Endometrium (tissue), 2 donors: ENCODE data around the gene SPON2.
A peak's percentile ranks its signal among the peaks of the same experiment; 100 is the strongest.

Experiments
- FAIRE-seq: peaks from 2 replicates; lab custom pipeline; 2012; peaks lifted over from hg19 to GRCh38; lab: Jason Lieb, UNC
- donor health status: control.
- donor health status: control.

The SPON2 gene

DNA sequence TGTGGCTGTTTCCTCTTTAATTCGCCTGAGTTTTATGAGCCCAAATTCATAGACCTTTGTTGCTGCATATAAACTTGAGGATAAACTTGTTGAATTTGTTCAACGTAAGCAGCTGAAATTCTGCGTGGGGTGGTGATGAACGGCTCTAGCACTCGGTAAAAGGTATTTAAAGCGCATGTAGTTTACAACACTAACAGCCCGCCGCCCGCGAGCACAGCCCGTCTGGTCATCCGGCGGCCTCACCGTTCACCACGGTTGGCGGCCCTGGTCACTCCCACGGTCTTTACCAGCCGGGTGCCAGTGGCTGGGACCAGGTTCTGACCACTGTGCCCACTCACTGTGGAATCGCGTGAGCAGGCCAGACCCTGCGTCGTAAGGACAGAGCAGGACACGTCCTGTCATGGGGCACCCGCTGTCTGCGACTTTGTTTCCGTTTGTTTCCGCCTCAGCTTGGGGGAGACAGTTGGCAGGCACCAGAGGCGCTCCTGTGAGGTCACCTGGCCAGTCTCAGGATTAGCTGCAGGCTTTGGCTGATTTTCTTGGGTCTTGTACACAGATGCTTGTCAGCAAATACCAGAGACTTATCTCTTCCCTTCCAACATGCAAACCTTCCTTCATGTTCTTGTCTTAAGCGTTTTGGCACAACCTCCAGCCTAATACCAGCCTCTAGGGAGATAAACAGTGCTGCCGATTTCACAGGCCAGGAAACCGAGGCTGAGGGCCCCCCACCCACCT is 36.8 kb upstream of the SPON2 start:
- no peak for FAIRE-seq

DNA sequence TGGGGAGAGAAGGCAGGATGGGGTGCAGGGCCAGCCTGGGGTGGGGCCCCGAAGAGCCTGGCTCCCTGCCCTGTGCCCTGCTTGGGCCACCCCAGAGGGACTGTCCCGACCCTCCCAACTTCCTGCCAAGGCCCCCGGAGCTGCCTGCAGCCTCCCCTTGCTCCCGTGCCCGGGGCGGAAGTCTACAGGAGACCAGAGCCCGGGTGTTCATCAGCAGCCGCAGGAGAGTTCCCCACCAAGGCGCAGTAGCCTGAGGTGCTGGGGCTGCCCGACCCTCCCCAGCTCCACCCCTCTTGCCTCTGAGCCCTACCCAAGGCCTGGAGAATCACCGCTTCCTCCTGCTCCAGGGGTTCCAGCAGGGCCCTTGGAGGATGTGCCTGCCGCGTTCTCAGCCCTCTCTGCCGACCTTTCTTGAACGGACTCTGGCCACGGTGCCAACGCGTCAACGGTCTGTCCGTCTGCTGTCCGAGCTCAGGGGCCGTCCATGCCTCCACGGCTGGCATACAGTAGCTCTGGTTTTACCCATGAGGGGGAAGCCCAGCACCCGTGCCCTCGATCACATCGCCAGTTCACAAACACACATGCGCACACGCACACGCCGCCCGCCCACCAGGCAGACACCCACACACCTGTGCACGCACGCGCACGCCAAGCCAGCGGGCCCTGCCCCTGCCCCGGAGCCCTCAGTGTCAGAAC is 36.0 kb upstream of the SPON2 start:
- no peak for FAIRE-seq

DNA sequence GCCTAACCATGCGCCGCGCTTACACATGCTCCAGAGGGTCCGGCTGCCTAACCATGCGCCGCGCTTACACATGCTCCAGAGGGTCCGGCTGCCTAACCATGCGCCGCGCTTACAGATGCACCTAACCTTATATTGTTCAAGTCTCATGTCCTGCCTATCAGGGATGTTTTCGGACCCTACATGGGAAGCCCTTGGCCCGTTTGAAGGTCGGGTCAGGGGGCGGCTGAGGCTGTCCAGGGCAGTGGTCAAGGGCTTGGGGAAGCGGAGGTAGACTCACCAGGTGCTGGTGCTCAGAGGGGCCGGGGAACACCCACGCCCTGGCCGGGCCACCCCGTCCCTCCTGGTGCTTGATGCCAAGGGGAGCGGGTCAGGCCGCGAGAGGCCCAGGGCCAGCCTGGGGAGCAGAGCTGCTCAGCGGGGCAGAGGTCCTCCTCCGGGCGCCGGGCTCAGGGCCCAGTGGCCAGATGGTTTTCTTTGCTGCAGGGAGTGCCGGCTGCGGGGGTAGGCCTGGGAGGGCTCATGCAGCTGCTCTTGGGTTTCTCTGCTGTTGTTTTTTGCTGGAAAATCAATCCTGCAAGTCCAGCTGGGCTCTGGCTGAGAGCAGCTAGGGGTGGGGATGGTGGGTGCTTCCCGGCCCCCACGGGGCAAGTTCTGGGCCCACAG is 35.4 kb upstream of the SPON2 start:
- FAIRE-seq, result peak; percentile 54

DNA sequence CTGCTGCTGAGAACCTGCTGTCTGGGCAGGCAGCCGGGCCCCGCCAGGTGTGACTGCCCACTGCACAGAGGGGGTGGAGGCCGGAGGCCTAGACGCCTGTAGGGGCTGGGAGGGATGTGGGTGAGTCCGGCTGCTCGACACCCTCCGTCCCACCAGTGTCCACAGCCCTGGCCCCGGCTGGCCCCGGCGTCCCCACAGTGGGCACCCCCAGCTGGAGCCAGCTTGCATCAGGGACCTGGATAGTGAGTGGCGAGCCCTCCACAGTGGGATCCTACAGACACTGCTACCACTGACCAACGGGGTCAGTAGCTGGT is 34.7 kb upstream of the SPON2 start:
- FAIRE-seq, result no peak

DNA sequence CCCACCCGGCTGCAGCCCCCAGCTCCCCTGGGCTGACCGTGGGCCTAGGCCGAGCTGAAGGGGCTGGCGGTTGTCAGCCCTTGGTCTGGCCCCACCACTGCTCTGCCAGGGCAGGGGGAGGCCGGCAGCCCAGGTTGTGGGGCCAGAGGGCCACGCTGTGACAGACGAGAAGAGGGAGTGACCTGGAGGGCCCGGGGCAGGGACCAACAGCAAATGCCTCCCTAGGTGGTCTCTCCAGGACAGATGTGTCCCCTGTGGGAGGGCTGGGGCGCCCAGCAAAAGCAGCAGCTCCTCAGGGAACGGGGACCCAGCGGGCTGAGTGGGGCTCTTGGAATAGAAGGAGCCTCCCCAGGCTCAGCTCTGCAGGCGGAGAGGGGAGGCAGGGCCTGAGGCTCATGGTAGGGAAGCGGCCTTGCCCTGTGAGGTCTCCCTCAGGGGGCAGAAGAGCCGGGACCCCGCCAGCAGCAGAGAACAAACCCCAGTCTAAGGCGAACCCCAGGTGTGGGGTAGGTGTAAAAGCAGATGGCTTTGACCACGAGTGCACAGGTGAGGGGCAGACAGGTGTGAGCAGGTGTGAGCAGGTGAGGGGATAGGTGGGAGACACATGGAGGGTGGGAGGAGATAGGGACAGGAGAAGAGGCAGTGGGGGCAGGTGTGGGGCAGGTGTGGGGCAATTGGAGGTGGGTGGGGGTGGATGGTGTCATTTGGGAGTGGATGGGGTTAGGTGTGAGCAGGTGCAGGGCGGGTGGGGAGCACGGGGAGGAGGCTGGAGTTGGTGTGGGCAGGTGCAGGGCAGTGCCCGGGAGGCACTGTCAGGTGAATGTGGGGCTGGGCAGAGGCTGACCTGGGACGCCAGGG is 34.1 kb upstream of the SPON2 start:
- no peak for FAIRE-seq

DNA sequence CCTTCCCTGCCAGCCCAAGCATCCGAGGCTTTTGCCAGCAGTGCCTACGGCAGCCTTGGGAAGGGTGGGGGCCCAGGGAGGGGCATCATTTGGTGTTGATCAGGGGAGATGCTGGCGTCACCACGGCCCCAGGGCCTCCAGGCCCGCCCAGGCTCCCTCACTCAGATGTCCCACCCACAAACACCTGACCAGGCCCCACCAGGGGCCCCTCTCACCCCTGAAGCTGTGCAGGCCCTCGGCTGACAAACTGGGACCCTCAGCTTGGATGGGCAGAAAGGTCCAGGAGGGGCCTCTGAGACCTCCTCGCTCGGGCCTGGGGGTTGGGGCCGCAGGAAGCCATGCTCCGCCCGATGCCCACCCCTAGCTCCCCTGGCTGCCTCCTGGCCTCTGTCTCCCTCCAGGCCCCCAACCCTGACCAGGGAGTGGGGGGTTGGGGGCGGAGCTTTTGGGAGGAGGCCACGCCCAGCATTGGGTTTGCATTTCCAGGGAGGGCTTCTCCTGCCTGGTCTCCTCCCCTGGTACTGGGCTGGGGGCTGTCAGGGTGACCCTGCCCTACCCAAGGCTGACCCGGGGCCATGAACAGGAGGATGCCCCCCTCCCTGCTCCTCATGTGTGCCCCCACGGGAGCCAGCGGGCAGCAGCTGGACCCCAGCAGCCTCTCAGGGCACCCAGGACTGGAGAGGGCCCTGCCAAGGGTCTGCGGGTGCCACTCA is 33.4 kb upstream of the SPON2 start:
- FAIRE-seq, result no peak

DNA sequence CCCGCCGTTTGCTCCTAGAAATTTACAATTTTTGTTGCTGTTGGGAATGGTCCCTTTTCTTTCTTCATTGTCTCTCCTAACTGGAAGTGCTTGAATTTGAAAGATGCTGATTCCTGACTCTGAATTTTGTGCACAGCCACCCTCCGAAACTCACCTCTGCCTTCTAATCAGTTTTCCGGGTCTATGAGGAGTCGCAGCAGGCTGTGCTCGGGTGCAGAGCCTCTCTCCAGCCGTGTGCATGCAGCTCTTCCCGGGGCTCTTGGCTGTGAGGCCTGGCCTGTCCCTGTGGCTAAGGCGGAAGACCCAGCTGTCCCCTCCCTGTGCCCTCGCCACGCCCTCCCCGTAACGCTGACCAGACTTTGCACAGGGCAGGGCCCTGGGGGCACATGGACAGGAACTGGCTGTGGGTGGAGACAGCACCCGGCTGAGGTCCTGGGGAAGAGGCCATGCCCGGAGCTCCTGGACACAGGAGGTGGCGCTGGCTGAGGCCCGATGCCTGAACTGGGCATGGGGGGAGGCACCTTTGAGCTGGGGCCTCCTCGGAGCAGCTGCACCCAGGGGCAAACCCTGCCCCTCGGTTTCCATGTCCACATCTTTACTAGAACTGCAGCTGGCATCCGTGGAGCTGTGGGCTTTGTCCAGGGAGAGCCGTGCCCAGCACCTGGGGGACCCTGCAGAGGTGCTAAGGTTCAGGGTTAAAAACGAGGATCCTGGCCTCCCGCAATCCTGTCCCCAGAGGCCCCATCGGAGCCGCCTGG is 32.6 kb upstream of the SPON2 start:
- FAIRE-seq, result no peak

DNA sequence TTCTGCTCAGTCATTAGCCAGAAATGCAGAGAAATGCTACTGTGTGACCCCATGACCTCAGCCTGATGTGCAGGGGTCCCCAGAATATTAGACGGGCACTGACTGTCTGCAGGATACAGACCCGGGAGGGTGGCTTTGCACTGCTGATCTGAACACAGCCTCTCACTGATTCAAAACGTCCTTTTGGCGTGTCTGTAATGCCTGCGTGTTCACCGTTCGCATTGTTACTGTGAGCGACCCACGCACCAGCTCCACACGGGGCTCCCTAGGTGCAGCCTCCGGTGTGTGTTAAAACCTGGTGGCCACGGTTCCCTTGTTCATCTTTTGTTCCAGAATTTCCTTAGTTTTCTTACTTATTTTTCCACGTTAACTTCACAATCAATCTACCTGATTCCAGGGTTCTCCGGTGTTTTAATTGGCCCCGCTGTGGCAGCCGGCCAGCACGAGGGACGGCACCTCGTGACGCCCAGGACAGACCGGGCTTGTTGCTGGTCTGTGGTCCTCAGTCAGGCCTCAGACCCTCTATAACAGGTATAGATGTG is 32.0 kb upstream of the SPON2 start:
- no peak for FAIRE-seq

DNA sequence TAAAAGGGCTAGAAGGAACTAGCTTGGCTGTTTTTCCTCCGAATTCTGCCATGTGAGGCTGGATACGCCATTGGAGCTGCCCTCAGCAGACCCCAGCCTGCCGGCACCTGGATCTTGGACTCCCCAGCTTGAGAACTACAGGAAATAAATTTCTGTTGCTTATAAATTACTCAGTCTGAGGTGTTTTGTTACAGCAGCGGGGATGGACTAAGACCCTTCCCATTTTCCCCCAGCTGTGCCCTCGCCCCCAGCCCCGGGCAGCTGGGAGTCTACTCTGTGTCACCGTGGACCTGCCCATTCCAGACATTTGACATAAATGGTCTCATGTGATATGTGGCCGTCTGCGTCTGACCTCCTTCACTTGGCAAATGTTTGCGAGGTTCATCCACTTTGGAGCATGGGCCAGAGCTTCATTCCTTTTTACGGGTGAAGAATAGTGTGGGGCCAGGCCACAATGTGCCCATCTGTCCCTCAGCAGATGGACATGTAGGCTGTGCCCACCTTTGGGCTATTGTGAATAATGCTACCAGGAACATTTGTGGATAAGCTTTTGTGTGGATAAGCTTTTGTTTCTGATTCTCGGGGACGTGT is 30.7 kb upstream of the SPON2 start:
- FAIRE-seq, result no peak

DNA sequence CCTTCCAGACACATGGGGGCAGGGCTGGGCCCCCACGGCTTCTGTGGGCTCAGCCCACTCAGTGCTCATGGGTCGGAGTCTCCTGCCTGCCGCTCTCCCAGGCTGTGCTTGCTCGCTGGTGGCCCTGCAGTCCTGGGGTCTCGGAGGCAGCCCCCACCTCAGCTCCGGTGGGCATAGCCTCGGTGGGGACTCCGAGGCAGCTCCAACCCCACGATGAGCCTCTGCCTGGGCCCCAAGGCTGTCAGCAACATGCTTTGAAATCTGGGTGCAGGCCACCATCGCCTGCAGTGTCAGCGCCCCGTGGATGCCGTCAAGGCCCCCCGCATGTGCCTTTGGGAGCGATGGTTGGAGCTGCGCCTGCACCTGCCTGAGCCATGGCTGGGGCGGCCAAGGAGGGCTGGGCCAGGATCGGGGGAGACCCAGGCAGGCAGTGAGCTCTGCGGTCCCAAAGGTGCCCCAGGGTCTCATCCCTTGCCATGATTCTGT is 30.2 kb upstream of the SPON2 start:
- FAIRE-seq, result no peak

DNA sequence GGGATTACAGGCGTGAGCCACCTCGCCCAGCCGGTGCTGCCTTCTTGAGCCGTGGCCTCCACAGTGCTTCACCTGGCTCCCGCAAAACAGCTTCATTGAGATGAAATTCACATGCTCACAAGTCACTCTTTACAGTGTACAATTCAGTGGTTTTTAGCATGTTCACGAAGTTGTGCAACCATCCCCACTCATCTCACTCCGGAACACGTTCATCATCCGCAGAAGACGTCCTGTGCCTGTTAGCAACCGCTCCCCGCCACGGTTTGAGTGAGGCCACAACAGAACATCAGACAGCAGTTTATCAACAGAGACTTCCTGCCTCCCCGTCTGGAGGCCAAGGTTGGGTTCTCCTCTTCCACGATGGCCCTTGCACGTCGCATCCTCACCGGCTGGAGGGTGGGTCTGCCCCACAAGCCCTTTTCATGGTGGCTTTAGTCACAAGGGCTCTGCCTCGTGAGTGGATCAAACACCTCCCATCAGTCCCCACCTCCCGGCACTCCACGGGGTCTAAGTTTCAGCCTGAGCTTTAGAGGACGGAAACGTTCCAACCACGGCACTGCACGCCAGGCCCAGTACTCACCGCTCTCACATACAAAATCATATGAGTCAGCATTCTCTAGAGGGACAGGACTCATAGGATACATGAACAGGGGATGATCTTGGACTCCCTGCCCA is 29.6 kb upstream of the SPON2 start:
- no peak for FAIRE-seq

DNA sequence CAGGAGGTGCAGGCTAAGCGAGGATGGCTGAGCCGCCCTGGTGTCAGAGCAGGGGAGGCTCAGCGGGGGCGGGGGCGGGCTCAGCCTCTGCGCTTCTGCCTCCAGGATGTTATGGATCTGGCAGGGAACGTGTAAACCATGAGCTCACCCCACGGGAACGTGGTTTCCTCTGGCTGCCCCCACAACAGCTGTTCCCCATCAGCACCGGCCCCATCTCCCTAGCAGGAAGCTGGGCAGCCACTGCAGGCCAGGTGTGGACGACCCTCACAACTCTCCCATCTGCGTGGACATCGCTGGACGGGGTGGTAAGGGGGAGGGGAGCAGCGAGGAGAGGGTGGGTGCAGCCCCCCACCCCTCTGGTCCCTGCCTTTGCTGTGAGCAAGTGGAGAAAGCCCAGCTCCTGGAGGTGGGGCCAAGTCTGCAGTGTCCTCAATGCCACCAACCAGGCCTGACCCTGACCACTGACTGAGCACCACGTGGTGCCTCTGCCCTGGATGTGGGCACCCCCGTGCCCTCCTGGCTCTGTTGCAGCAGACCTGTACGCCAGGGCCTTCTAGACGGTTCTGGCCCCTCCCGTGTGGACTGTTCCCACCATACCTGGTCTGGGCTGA is 28.1 kb upstream of the SPON2 start:
- no peak for FAIRE-seq

DNA sequence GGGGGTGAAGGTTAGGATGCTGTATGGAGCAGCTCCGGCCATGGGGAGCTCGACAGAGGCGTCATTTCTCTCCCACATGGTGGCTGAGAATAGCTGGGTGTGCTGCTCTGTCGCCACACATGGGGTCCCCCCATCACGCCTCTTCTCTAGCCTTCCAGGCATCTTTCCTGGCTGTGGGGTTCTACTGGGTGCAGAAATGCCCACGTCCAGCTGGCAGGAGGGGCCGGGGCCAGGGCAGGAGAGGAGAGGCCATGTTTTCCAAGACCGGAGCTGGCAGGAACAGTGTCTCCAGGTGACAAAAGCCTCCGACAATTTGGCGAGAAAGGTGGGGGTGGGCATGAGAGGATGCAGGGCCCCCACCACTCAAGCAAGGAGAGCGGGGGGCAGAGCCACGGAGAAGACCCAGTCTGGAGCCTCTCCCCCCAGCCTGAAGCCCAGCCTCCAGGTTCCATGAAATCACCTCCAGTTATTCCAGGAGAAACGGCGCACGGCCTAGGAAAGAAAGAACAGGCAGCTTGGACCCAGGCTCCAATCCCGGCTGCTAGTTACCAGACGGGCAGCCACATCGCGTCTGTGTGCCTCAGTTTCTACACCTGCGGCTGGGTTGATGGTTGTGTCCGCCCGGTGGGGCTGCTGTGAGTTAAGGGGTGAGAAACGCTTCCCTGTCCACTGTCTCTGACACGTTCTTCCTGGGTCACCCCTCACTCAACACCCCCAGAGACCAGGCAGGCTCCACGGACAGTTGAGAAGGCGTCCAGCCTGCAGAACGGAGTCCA is 27.4 kb upstream of the SPON2 start:
- no peak for FAIRE-seq

DNA sequence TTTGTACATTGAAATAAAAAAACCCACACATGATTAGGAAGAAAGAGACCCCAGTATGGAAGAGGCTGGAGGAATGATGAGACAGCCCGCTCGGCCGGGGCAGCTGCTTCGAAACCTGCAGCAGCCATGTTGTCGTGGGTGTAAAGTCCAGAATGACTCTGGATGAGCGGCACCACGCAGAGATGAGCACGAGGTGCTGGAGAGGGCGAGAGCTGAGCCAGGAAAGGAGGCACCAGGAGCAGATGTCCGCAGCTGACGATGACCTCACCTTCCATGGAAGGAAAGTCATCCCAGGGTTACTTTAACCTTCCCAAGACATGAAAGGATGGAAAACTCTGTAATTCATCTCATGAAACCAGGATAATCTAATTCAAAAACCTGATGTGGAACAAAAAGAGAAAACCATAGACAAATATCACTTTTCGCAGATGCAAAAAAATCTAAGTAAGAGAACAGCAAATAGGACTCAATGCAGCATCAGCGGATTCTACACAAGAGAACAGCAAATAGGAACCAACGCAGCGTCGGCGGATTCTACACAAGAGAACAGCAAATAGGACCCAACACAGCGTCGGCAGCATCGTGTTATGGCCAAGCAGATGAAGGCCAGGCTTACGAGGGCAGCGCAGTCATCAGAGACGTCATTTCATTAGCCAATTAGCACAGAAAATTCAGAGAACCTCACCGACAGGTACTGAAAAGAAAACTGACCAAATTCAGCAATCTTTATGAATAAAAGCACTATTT is 25.9 kb upstream of the SPON2 start:
- FAIRE-seq, result no peak

DNA sequence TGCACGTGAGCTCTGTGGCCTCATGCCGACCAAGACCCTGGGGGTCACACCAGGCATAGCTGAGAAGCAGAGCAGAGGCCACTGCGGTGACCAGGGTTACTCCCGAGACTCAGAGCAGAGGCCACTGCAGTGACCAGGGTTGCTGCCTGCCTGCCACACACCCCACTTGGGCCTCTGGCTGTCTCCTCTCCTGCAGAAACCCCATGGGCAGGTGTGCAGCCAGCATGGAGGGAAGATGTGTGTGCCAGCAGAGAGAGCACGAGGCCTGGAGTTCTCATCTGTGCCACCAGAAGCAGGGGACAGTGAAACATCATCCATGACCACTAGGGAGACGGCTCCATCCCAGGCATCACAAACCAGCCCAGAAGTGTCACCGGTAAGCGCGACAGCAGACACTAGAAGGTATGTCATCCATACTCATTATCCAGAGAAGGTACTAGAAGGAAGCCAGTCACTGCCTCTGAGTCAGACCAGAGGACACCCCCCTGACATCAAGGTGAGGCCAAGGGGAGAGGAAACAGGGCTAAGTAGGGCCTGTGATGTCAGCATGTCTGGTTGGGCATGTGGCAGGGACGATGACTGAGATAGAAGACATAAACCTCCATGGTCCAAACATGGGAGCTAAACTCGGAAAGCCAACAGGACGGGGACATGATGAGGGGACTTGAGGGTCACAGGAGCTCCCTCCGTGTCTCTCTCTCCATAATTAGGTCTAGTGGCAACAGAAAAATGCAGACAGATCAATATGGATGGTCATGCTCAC is 24.2 kb upstream of the SPON2 start:
- FAIRE-seq, result no peak

DNA sequence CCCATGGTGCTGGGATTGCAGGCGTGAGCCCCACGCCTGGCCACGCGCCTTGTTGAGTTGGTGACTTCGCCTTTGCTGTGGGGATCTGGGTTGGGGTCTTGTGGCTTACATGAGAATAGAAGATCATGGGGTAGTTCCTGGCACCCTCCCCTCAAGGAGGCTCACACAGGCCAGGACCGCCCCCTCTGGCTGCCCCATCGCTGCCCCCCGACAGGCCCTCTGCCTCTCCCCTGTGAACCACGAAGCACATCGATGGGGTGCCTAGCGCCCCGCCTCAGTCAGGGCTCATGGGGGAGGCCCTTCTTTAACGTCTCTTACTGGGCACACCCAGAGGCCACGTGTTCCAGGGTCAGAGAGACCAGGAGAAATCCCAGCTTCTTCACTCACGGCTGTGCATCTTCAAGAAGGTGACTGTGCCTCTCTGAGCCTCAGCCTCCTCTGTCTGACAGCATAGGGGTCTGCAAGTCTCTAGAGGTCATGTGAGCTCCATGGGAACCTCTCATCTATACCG is 23.6 kb upstream of the SPON2 start:
- no peak for FAIRE-seq
